Natural killer cell treated with Interleukin-12 subunit alpha and Interleukin-12 subunit beta and Interleukin-15 and Interleukin-18, amount 100 ng/mL, for 72 hours (primary cell): ENCODE results near the gene ZNF512B. TPM values are rescaled to one million over a fixed set of nuclear protein-coding genes. Genes with fewer than 3 reads are reported as not detected.
A peak's percentile ranks its signal among the peaks of the same experiment; 100 is the strongest.
"Not testable (repeated sequence)": the region's sequence is repeated elsewhere in the genome, so short reads cannot be mapped to it uniquely, and the experiment has no call there.

Experiments used
- ATAC-seq, 2 donors: fragments of 150-1000 bp; cut with Tn5 transposase in 1 of 2; sonication (Bioruptor Pico), chemical (Tn5 transposase) in 1 of 2; 2 replicates each; pipeline ENCODE4 v1.10.0; 2021
- DNase-seq: peaks from one replicate; pipeline ENCODE4 v3.0.0; 2022; ENCODE audit warnings: low spot score
- H3K27ac Mint-ChIP-seq, 2 donors: 1 replicate in 1 of 2; 2 replicates in 1 of 2; pipeline ENCODE4 v1.8.0; 2022; ENCODE audit warnings: mixed read lengths in 2 of 2, mild to moderate bottlenecking in 1 of 2, moderate library complexity in 1 of 2
- H3K27me3 Mint-ChIP-seq, 2 donors: 1 replicate in 1 of 2; 2 replicates in 1 of 2; pipeline ENCODE4 v1.8.0; 2022; ENCODE audit warnings: mixed read lengths in 2 of 2
- H3K36me3 Mint-ChIP-seq: one replicate; pipeline ENCODE4 v1.8.0; 2022; ENCODE audit warnings: mixed read lengths
- H3K4me1 Mint-ChIP-seq, 2 donors: 1 replicate in 1 of 2; 2 replicates in 1 of 2; pipeline ENCODE4 v1.8.0; 2022; ENCODE audit warnings: low read depth in 2 of 2, mixed read lengths in 2 of 2, mild to moderate bottlenecking in 1 of 2
- H3K4me3 Mint-ChIP-seq: one replicate; pipeline ENCODE4 v1.8.0; 2022; ENCODE audit warnings: mixed read lengths
- H3K9me3 Mint-ChIP-seq: 2 replicates; pipeline ENCODE4 v1.8.0; 2022; ENCODE audit warnings: mixed read lengths
- total RNA-seq, 2 donors: library from RNA; stranded (reverse); gene quantifications; one replicate each; pipeline ENCODE4 v1.2.3, GENCODE V29; 2022

The ZNF512B gene, protein sequence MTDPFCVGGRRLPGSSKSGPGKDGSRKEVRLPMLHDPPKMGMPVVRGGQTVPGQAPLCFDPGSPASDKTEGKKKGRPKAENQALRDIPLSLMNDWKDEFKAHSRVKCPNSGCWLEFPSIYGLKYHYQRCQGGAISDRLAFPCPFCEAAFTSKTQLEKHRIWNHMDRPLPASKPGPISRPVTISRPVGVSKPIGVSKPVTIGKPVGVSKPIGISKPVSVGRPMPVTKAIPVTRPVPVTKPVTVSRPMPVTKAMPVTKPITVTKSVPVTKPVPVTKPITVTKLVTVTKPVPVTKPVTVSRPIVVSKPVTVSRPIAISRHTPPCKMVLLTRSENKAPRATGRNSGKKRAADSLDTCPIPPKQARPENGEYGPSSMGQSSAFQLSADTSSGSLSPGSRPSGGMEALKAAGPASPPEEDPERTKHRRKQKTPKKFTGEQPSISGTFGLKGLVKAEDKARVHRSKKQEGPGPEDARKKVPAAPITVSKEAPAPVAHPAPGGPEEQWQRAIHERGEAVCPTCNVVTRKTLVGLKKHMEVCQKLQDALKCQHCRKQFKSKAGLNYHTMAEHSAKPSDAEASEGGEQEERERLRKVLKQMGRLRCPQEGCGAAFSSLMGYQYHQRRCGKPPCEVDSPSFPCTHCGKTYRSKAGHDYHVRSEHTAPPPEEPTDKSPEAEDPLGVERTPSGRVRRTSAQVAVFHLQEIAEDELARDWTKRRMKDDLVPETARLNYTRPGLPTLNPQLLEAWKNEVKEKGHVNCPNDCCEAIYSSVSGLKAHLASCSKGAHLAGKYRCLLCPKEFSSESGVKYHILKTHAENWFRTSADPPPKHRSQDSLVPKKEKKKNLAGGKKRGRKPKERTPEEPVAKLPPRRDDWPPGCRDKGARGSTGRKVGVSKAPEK
- 10 to 100 TPM in 1 of 2 donors, 1 to 10 TPM in 1; 9.6 to 13.8 TPM for total RNA-seq

DNA sequence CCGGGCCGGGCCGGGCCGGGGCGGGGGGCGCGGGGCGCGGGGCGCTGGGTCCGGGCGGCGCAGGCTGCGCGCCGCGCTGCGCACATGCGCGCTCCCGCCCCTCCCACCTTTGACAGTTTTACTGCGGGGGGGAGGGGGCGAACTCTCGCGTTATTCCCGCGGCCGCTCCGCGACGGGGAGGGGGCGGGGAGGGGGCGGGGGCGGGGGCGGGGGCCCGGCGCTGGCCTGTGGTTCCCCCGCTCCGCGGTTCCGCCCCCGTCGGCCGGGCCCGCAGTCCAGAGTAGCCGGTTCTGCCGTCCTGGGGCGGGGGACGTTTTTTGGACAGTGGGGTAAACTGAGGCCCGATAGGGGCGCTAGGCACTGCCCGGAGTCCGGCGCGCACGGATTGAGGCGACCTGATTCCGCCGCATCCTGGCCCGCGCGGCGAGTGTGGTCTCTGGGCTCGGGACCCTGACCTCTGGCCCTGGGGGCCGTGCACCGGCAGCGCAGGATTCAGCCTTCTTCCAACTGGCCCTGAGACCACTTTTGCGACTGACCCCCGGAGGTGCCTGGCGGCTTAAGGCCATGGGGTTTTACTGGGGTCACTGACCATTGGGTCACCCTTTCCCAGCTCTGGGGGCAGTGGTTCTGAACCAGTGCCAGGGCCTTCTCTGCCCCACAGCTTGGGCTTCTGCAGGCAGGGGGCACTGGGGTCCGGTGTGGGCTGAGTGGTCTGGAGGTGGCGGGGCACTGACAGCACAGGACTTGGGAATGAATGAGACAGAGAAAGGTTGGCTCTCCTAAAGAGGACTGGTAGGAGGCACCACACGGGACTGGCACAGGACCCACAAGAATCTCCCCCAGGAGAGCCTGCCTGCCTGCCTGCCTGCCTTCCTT is at the start of gene ZNF512B:
TSS of gene ZNF512B (minus strand) at position 93 of the 876 bp plus-strand sequence. CDS start 1,980 bp downstream, outside the sequence.
- no peaks in the 10 kb centered on the region for H3K27me3 Mint-ChIP-seq
- ATAC-seq = peak; percentile 68 to 69
- H3K27ac Mint-ChIP-seq = peak within 1 kb of the TSS; percentile 31 to 76
- no peaks in the 10 kb centered on the region for H3K36me3 Mint-ChIP-seq
- peak; percentile 72 for DNase-seq
- H3K9me3 Mint-ChIP-seq = no peaks in the 10 kb centered on the region
- peaks cover 18 to 29% of the 10 kb centered on the region in 2 donors for H3K4me1 Mint-ChIP-seq
- peak within 1 kb of the TSS; percentile 81 for H3K4me3 Mint-ChIP-seq

DNA sequence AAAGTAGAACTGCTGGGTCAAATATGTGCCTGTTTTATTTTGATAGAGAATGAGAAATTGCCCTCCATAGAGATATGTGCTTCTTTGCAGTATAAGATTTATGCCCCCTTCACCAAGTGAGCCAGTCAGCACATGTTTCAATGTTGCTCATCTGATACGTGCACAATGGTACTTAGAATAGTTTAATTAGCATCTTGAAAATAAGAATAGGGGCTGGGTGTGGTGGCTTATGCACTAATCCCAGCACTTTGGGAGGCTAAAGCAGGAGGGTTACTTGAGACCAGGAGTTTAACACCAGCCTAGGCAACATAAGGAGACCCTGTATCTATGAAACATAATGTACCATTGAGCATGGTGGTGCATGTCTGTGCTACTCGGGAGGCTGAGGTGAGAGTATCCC is 45.9 kb upstream of the ZNF512B start:
- DNase-seq (no peak), ATAC-seq (no peak)

DNA sequence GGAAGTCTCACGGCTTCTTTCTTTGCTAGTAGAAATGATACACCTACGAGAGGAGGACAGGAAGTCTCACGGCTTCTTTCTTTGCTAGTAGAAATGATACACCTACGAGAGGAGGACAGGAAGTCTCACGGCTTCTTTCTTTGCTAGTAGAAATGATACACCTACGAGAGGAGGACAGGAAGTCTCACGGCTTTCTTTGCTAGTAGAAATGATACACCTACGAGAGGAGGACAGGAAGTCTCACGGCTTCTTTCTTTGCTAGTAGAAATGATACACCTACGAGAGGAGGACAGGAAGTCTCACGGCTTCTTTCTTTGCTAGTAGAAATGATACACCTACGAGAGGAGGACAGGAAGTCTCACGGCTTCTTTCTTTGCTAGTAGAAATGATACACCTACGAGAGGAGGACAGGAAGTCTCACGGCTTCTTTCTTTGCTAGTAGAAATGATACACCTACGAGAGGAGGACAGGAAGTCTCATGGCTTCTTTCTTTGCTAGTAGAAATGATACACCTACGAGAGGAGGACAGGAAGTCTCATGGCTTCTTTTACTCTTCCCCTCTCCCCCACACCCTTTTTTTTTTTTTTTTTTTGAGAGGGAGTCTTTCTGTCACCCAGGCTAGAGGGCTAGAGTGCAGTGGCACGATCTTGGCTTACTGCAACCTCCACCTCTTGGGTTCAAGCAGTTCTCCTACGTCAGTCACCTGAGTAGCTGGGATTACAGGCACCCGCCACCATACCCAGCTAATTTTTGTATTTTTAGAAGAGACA is 42.8 kb upstream of the ZNF512B start:
- peaks cover 20 to 24% of the 10 kb centered on the region in 2 donors for H3K4me1 Mint-ChIP-seq
- ATAC-seq = not testable (repeated sequence)
- H3K4me3 Mint-ChIP-seq = peak overlapping the region; percentile 64

More for the DNA sequence above, 45.9 kb upstream of the ZNF512B start:
- Mint-ChIP-seq H3K9me3 (no peaks in the 10 kb centered on the region), H3K4me3 (no peak overlapping the region), H3K4me1 (peaks cover 10 to 15% of the 10 kb centered on the region in 2 donors), H3K36me3 (peaks cover 11% of the 10 kb centered on the region), H3K27ac (no peak overlapping the region), H3K27me3 (no peaks in the 10 kb centered on the region)

DNA sequence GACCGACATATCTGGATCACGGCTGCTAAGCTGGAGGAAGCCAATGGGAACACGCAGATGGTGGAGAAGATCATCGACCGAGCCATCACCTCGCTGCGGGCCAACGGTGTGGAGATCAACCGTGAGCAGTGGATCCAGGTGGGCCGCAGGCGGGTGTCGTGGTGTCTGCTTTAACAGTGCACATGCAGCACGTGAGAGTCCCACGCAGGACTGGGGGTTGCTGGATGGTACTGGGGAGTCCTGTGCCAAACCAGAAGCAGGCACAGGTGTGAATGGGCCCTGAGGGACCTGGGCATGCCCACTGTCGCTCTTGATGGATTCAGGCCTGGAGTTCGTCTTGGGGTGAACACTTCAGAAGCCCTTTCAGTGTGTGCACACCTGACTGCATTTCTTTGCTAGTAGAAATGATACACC is 41.6 kb upstream of the ZNF512B start:
- no peaks in the 10 kb centered on the region for H3K9me3 Mint-ChIP-seq
- ATAC-seq (peak in 1 of 2 donors; percentile 36), DNase-seq (no peak)
- peaks cover 20 to 24% of the 10 kb centered on the region in 2 donors for H3K4me1 Mint-ChIP-seq
- H3K36me3 Mint-ChIP-seq = peaks cover 21% of the 10 kb centered on the region
- H3K4me3 Mint-ChIP-seq = no peak overlapping the region
- peak overlapping the region; percentile 43 for H3K27ac Mint-ChIP-seq
- H3K27me3 Mint-ChIP-seq = no peaks in the 10 kb centered on the region

More for the DNA sequence above, 42.8 kb upstream of the ZNF512B start:
- Mint-ChIP-seq H3K36me3 (peaks cover 24% of the 10 kb centered on the region), H3K27ac (peak overlapping the region; percentile 85 to 87)
- not testable (repeated sequence) for H3K27me3 Mint-ChIP-seq, H3K9me3 Mint-ChIP-seq, DNase-seq

DNA sequence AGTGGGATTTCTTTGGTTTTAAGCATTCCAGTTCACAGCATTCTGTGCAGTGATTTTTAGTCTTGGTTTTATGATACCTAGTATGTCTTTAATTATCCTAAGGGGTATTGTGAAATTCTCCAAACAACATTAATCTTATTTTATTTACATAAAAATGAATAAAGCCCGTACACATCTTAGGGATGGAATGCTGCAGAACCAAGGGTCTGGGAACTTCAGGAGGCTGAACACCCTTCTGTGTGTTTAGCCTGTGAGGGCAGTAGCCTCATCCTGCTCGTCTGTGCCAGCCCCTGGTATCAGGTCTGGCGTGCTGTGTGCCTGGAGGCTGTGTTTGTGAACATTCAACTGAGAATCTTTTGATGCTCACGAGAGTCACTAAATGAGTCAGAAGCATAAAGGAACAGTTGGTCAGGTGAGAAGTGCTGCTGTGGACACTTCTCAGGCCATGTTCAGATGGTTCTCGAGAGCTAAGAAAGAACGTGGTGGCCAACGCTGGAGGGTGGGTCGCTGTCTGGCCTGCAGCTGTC is 41.0 kb upstream of the ZNF512B start:
- Mint-ChIP-seq H3K4me3 (no peak overlapping the region), H3K4me1 (peaks cover 20 to 24% of the 10 kb centered on the region in 2 donors), H3K36me3 (peaks cover 21% of the 10 kb centered on the region), H3K27ac (peak overlapping the region; percentile 43), H3K27me3 (no peaks in the 10 kb centered on the region), H3K9me3 (no peaks in the 10 kb centered on the region)
- ATAC-seq (no peak), DNase-seq (no peak)

DNA sequence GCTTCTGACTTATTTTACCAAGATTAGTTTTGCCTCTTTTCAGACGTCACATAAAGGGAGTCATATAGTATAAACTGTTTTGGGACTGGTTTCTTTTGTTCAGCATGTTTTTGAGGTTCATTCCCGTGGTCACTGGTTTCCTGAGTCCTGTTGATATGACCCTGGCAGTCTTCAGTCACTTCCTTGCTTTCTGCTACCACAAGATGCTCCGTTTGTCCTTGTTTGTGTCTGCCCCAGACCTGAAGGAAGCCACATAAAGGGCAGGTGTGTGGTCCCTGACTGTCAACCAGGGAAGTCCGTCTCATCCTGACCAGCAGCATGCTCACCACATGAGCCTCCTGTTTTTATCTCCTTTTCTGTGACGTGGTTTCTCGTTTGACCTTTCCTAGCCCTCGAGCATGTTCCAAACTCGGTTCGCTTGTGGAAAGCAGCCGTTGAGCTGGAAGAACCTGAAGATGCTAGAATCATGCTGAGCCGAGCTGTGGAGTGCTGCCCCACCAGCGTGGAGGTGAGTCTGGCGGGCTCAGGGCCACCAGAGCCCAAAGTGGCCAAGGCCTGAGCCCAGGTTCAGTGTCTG is 40.2 kb upstream of the ZNF512B start:
- Mint-ChIP-seq H3K27me3 (no peaks in the 10 kb centered on the region), H3K36me3 (peaks cover 16% of the 10 kb centered on the region), H3K27ac (peak overlapping the region in 1 of 2 donors; percentile 25), H3K9me3 (no peaks in the 10 kb centered on the region), H3K4me3 (no peak overlapping the region), H3K4me1 (peaks cover 20% of the 10 kb centered on the region in 2 donors)
- DNase-seq = no peak
- ATAC-seq = no peak

DNA sequence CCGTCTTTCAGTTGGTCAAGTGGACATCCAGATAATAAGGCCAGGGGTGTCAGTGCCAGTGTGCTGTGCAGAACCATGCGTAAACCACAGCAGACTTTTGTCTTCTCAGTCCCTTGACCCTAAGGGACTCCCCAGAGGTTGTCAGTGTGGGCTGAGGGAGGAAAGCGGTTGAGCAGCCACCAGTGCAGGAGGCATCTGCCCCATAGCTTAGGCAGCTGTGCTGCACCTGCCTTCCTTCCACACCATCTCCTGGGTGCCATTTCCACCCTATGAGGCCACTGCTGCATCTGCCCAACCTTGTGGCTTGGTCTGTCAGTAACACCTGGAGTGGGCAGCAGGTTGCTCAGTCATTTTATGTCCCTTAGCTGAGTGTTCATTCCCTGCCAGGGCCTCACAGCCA is 37.2 kb upstream of the ZNF512B start:
- Mint-ChIP-seq H3K27ac (no peak overlapping the region), H3K4me3 (no peak overlapping the region), H3K4me1 (peaks cover 10 to 12% of the 10 kb centered on the region in 2 donors), H3K9me3 (no peaks in the 10 kb centered on the region), H3K36me3 (peaks cover 16% of the 10 kb centered on the region), H3K27me3 (no peaks in the 10 kb centered on the region)
- no peak for DNase-seq
- no peak for ATAC-seq

DNA sequence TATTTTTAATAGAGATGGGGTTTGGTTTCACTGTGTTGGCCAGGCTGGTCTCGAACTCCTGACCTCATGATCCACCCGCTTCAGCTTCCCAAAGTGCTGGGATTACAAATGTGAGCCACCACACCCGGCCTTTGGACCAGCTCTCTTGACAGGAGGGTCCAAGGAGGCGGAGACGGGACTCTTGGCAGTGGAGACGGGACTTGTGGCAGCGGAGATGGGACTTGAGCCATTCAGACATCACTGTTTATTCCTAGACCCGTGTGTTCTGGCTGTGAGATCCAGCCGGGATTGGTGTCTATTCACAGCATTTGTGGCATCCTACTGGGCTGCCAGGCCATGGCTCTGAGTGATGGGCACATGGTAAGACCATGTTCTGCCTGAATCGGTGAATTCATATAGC is 36.8 kb upstream of the ZNF512B start:
- H3K27me3 Mint-ChIP-seq = no peaks in the 10 kb centered on the region
- peaks cover 10 to 14% of the 10 kb centered on the region in 2 donors for H3K4me1 Mint-ChIP-seq
- DNase-seq (no peak), ATAC-seq (no peak)
- peaks cover 16% of the 10 kb centered on the region for H3K36me3 Mint-ChIP-seq
- H3K27ac Mint-ChIP-seq = no peak overlapping the region
- H3K4me3 Mint-ChIP-seq = no peak overlapping the region
- H3K9me3 Mint-ChIP-seq = no peaks in the 10 kb centered on the region

DNA sequence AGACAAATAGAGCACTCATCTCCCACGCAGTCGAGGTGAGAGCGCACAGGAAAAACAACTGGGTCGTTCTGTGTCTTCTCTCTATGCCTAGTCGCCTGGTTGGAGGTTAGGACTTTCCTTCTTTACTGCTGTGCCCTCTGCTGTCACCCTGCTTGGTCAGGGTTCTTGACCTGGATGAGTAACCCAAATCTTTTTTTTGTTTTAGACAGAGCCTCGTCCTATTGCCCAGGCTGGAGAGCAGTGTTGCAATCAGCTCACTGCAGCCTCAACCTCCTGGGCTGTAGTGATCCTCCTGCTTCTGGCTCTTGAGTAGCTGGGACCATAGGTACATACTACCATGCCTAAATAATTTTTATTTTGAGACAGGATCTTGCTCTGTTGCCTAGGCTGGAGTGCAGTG is 35.7 kb upstream of the ZNF512B start:
- no peak overlapping the region for H3K4me3 Mint-ChIP-seq
- H3K36me3 Mint-ChIP-seq = peaks cover 16% of the 10 kb centered on the region
- H3K27ac Mint-ChIP-seq = no peak overlapping the region
- DNase-seq = no peak
- H3K9me3 Mint-ChIP-seq = no peaks in the 10 kb centered on the region
- no peak for ATAC-seq
- no peaks in the 10 kb centered on the region for H3K27me3 Mint-ChIP-seq
- H3K4me1 Mint-ChIP-seq = peaks cover 10 to 15% of the 10 kb centered on the region in 2 donors

DNA sequence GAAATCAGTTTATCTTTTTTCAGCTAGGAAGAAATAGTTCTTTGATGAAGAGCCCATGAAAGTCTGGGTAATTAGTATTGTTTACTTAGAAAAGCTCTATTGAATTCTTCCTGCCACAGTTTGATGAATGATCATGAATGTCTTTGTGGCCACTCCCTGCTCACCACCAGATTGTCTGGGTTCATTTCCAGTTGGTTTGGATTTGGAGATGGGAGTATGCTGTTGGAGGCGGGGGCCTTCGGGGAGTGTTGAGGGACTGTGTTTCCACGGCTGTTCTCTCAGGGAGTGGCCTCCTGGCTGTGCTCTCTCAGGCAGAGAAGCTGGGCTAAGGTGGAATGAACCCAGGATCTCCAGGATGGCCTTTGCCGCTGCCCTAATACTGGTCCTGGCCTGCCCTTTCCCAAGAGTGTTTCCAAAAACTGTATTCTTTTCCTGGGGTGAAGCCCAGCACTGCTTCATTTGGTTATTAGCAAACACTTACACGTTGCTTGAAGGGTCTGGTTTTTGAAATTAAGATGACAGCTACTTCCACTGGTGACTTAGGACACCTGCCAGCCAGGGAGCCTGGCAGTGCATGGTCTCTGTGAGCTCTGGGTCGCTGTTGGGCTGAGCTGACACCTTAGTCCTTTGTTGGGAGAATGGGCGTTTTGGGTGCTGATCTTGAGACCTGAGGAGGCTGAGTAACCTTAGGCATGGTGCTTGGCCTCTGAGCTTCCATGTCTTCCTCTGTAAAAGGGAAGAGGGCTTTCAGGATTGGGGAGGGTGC is 34.4 kb upstream of the ZNF512B start:
- Mint-ChIP-seq H3K27me3 (no peaks in the 10 kb centered on the region), H3K4me3 (no peak overlapping the region), H3K9me3 (no peaks in the 10 kb centered on the region), H3K4me1 (peaks cover 0 to 6% of the 10 kb centered on the region in 2 donors), H3K27ac (no peak overlapping the region), H3K36me3 (peaks cover 10% of the 10 kb centered on the region)
- no peak for ATAC-seq
- DNase-seq = no peak

DNA sequence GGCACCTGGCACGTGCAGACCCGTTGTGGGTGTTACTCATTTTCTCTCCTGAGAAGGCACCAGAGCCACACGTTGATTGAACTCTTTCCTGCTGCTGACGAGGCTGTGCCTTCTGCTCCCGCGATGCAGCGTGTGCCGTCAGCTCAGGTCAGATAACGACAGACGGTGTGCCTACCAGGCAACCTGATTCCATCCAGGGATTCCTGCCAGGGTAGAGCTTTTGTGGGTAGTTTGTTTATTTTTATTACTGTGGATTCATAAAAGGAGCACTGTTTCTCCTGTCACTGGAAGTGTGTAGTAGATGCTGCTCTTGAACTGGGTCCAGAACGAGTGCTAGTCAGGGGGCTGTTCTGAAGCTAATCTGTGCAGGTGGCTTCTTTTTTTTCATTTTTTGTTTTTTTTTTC is 31.9 kb upstream of the ZNF512B start:
- DNase-seq (no peak), ATAC-seq (no peak)
- no peaks in the 10 kb centered on the region for H3K9me3 Mint-ChIP-seq
- H3K4me1 Mint-ChIP-seq = peaks cover 0 to 3% of the 10 kb centered on the region in 2 donors
- H3K27ac Mint-ChIP-seq = no peak overlapping the region
- peaks cover 6% of the 10 kb centered on the region for H3K36me3 Mint-ChIP-seq
- no peak overlapping the region for H3K4me3 Mint-ChIP-seq
- no peaks in the 10 kb centered on the region for H3K27me3 Mint-ChIP-seq
